HepG2 (cell line): ENCODE data around the gene TAF9B. TPM values are rescaled to one million over a fixed set of nuclear protein-coding genes. Genes with fewer than 3 reads are reported as not detected.
"Not testable (repeated sequence)": the region's sequence is repeated elsewhere in the genome, so short reads cannot be mapped to it uniquely, and the experiment has no call there.

ENCODE experiments used
- ATAC-seq: fragments of 200-7000 bp; cut with Tn5 transposase; 3 replicates; pipeline ENCODE4 v1.9.1; 2020; ENCODE audit warnings: mild to moderate bottlenecking, moderate library complexity
- BruUV-seq: library from RNA; stranded (reverse); fragments of 400-500 nt; replicated peaks from 2 replicates; lab custom pipeline; 2021; lab: Mats Ljungman, UMichigan
- CTCF ChIA-PET: fragments of 300-600 bp; formaldehyde crosslinking; extraction: SDS; loops from one replicate; lab custom pipeline; 2021; ENCODE audit warnings: low total read pairs, inconsistent platforms, low intra/inter-chr PET ratio; lab: Yijun Ruan, JAX
- POLR2A ChIA-PET: fragments of 350-600 bp; sonication (Branson Sonifier 250); formaldehyde crosslinking; loops from one replicate; lab custom pipeline; 2020; ENCODE audit warnings: antibody characterized with exemption, inconsistent platforms; lab: Yijun Ruan, JAX
- DNase-seq: peaks from one replicate; pipeline ENCODE4 v3.0.0-alpha.2; 2015; ENCODE audit warnings: low spot score
- FAIRE-seq: peaks from 3 replicates; lab custom pipeline; 2011; peaks lifted over from hg19 to GRCh38; lab: Jason Lieb, UNC
- H2AFZ ChIP-seq: one replicate; pipeline ENCODE4 v1.6.1; 2011; ENCODE audit warnings: low read length, inconsistent platforms
- H3K27ac ChIP-seq: fragments of 300-600 bp; 3 replicates; pipeline ENCODE4 v1.8.0; 2011; ENCODE audit warnings: mixed run types, mild to moderate bottlenecking, mixed read lengths, low read length, inconsistent platforms; ENCODE audit not compliant: insufficient read depth; ENCODE audit errors: extremely low read length
- H3K27me3 ChIP-seq, 2 experiments: fragments of 200-600 bp in 1 of 2; 2 replicates in 1 of 2; 3 replicates in 1 of 2; pipeline versions ENCODE4 v1.6.0 to v1.8.0; 2011; ENCODE audit warnings: low read length in 2 of 2, mild to moderate bottlenecking in 2 of 2, moderate library complexity in 2 of 2, inconsistent platforms in 1 of 2; ENCODE audit not compliant: insufficient read depth in 2 of 2, control insufficient read depth in 1 of 2
- H3K36me3 ChIP-seq, 2 experiments: fragments of 200-600 bp in 1 of 2; replicated peaks in 1 of 2; 2 replicates in 1 of 2; 3 replicates in 1 of 2; pipeline versions ENCODE4 v1.5.1 to v1.8.0; 2011; ENCODE audit warnings: low read length in 2 of 2, inconsistent platforms in 1 of 2; ENCODE audit not compliant: insufficient read depth in 2 of 2, control insufficient read depth in 1 of 2
- H3K4me1 ChIP-seq: 2 replicates; pipeline ENCODE4 v1.5.1; 2012; ENCODE audit warnings: low read length, inconsistent platforms; ENCODE audit not compliant: insufficient read depth
- H3K4me2 ChIP-seq: 2 replicates; pipeline ENCODE4 v1.6.0; 2011; ENCODE audit warnings: low read depth, low read length, inconsistent platforms
- H3K4me3 ChIP-seq, 3 experiments: fragments of 200-600 bp in 1 of 3; sonication (generic), shearing (Covaris generic) in 1 of 3; replicated peaks in 1 of 3; 2 replicates each; pipeline ENCODE4 v1.5.1; 2011 to 2016; ENCODE audit warnings: low read length in 3 of 3, inconsistent platforms in 2 of 3, low read depth in 2 of 3, mild to moderate bottlenecking in 2 of 3, control low read depth in 1 of 3, mixed read lengths in 1 of 3; ENCODE audit not compliant: insufficient read depth in 1 of 3
- H3K79me2 ChIP-seq: one replicate; pipeline ENCODE4 v1.6.1; 2011; ENCODE audit warnings: low read length, inconsistent platforms; ENCODE audit not compliant: insufficient read depth
- H3K9ac ChIP-seq: 2 replicates; pipeline ENCODE4 v1.6.0; 2011; ENCODE audit warnings: mild to moderate bottlenecking, low read depth, low read length, inconsistent platforms; ENCODE audit not compliant: insufficient read depth
- H3K9me3 ChIP-seq: 2 replicates; pipeline ENCODE4 v1.5.1; 2012; ENCODE audit warnings: mild to moderate bottlenecking, low read length
- H4K20me1 ChIP-seq: 2 replicates; pipeline ENCODE4 v1.6.0; 2011; ENCODE audit warnings: inconsistent platforms, mild to moderate bottlenecking, low read length, moderate library complexity; ENCODE audit not compliant: insufficient read depth
- WGBS: methylation state at CpG from one replicate; pipeline ENCODE4 v1.1.6; 2017; ENCODE audit warnings: low lambda C conversion rate; 5-methylcytosine and 5-hydroxymethylcytosine counted together
- in situ Hi-C: cut with HindIII; loops from 2 replicates; pipeline ENCODE4 v1.10.0; 2017; ENCODE audit warnings: low pct_unique_long_range_greater_than_20kb; ENCODE audit not compliant: extremely low pct_ligation_motif_present
- intact Hi-C: fragments of 100-400 bp; cut with micrococcal nuclease; formaldehyde crosslinking; loops from one replicate; pipeline ENCODE4 v1.10.0; 2022; ENCODE audit not compliant: unreplicated experiment
- polyA plus RNA-seq, 8 experiments: library from polyadenylated mRNA; depleted of rRNA in 3 of 8; stranded (reverse) in 7 of 8; unstranded in 1 of 8; fragments of >200 nt; fragmentation: Illumina TruSeq in 4 of 8; extraction: Trizol in 4 of 8; gene quantifications; 2 replicates each; pipeline versions ENCODE4 v1.2.1 to v1.2.3, GENCODE V29; 2011 to 2016; ENCODE audit warnings: low read depth in 4 of 8, missing spikeins in 1 of 8, mixed read lengths in 1 of 8; ENCODE audit not compliant: insufficient read depth in 1 of 8
- total RNA-seq, 5 experiments: library from RNA; depleted of rRNA; stranded (reverse); fragments of >200 nt; fragmentation: Illumina TruSeq; extraction: Trizol; gene quantifications; 2 replicates each; pipeline ENCODE4 v1.2.3, GENCODE V29; 2016; ENCODE audit warnings: low read depth in 1 of 5

The TAF9B gene
- total and polyA plus RNA-seq, 2 of the 13 experiments (the other 11 are each of a cell fraction or from before 2014, with no cell fraction given) = 10.8 to 15.2 TPM

GRCh38 chrX:78163175-78163574 is 23.7 kb upstream of the TAF9B start:
- WGBS = 0% methylated on average over 1 of the region's 4 CpGs
- CTCF ChIA-PET, H2AFZ ChIP-seq, H4K20me1 ChIP-seq, H3K9me3 ChIP-seq, BruUV-seq, H3K36me3 ChIP-seq, in situ Hi-C loops, POLR2A ChIA-PET, H3K9ac ChIP-seq, H3K27me3 ChIP-seq, DNase-seq, H3K4me3 ChIP-seq, FAIRE-seq, ATAC-seq, intact Hi-C loops, H3K4me1 ChIP-seq, H3K79me2 ChIP-seq, H3K27ac ChIP-seq, H3K4me2 ChIP-seq: not testable (repeated sequence)

DNA sequence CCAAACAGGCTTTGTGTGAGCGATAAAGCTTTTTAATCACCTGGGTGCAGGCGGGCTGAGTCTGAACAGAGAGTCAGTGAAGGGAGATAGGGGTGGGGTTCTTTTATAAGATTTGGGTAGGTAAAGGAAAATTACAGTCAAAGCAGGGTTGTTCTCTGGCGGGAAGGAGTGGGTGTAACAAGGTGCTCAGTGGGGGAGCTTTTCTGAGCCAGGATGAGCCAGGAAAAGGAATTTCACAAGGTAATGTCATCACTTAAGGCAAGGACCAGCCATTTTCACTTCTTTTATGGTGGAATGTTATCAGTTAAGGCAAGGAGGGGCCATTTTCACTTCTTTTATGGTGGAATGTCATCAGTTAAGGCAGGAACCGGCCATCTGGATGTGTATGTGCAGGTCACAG is 21.3 kb upstream of the TAF9B start:
- H3K79me2 ChIP-seq, in situ Hi-C loops, H3K9ac ChIP-seq, H3K36me3 ChIP-seq, POLR2A ChIA-PET, H2AFZ ChIP-seq, H3K4me2 ChIP-seq, CTCF ChIA-PET, intact Hi-C loops, H3K9me3 ChIP-seq, ATAC-seq, H3K27ac ChIP-seq, H3K4me1 ChIP-seq, DNase-seq, BruUV-seq, FAIRE-seq, H4K20me1 ChIP-seq, H3K4me3 ChIP-seq, H3K27me3 ChIP-seq: not testable (repeated sequence)
- WGBS = 42% methylated on average over 4 of the region's 4 CpGs

DNA sequence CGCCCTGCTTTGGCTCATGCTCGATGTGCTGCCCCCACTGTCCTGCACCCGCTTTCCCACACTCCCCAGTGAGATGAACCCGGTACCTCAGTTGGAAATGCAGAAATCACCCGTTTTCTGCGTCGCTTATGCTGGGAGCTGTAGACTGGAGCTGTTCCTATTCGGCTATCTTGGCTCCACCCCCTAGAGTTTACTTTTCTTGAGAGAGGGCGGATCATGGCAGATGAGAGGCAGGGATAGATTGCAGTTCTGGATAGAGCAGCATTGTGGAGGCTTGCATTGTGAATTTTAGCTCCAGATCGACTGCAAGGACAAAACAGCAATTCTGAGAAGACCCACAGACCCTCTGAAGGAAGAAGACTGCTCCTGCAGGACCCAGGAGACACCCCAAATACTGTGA is 18.4 kb upstream of the TAF9B start:
- H3K4me3 ChIP-seq, FAIRE-seq, H3K9ac ChIP-seq, H3K79me2 ChIP-seq, H3K27ac ChIP-seq, H4K20me1 ChIP-seq, H3K4me2 ChIP-seq, H2AFZ ChIP-seq, H3K9me3 ChIP-seq, POLR2A ChIA-PET, intact Hi-C loops, CTCF ChIA-PET, H3K4me1 ChIP-seq, ATAC-seq, DNase-seq, BruUV-seq, H3K36me3 ChIP-seq, in situ Hi-C loops, H3K27me3 ChIP-seq: not testable (repeated sequence)
- WGBS = 40% methylated on average over 9 of the region's 10 CpGs

GRCh38 chrX:78157373-78157772 is 17.9 kb upstream of the TAF9B start:
- CTCF ChIA-PET, H3K79me2 ChIP-seq, H3K9me3 ChIP-seq, H3K27me3 ChIP-seq, H2AFZ ChIP-seq, H3K36me3 ChIP-seq, DNase-seq, FAIRE-seq, ATAC-seq, H3K4me1 ChIP-seq, in situ Hi-C loops, intact Hi-C loops, H3K27ac ChIP-seq, H3K4me3 ChIP-seq, POLR2A ChIA-PET, H4K20me1 ChIP-seq, H3K9ac ChIP-seq, H3K4me2 ChIP-seq, BruUV-seq: not testable (repeated sequence)
- 30% methylated on average over 2 of the region's 2 CpGs for WGBS
